NOMO-1 treated with dmso at 0.1 percent for 144 hours (cell line): ENCODE measurements around the gene CD83.

Experiments
- DNase-seq: peaks from one replicate; lab custom pipeline; 2025; ENCODE audit not compliant: unreplicated experiment; lab: John Stamatoyannopoulos, UW

CD83 gene

GRCh38 chr6:14091339-14091978 is 26.1 kb upstream of the CD83 start:
- no peak for DNase-seq

GRCh38 chr6:14092316-14092715 is 25.3 kb upstream of the CD83 start:
- no peak for DNase-seq

GRCh38 chr6:14092838-14093789 is 24.5 kb upstream of the CD83 start:
- no peak for DNase-seq

GRCh38 chr6:14094721-14095120 is 22.9 kb upstream of the CD83 start:
- no peak for DNase-seq

- no peak for DNase-seq
These were observed 22.1 kb upstream of the CD83 start for GRCh38 chr6:14095437-14095836.

GRCh38 chr6:14100138-14100537 is 17.4 kb upstream of the CD83 start:
- DNase-seq: no peak

- no peak for DNase-seq
These were observed 16.6 kb upstream of the CD83 start for GRCh38 chr6:14100966-14101365.

- DNase-seq: no peak
These were observed 15.2 kb upstream of the CD83 start for GRCh38 chr6:14102383-14102782.

GRCh38 chr6:14105547-14105946 is 12.0 kb upstream of the CD83 start:
- DNase-seq: no peak

GRCh38 chr6:14107000-14107399 is 10.6 kb upstream of the CD83 start:
- no peak for DNase-seq

- DNase-seq: no peak
These were observed 9.7 kb upstream of the CD83 start for GRCh38 chr6:14107711-14108494.

- DNase-seq: peak; percentile 76
These were observed 8.8 kb upstream of the CD83 start for GRCh38 chr6:14108571-14109410.

- no peak for DNase-seq
These were observed 8.2 kb upstream of the CD83 start for GRCh38 chr6:14109411-14109826.

GRCh38 chr6:14110001-14110818 is 7.4 kb upstream of the CD83 start:
- no peak for DNase-seq

- no peak for DNase-seq
These were observed 3.6 kb upstream of the CD83 start for GRCh38 chr6:14113976-14114375.

- no peak for DNase-seq
These were observed 493 bp downstream of the CD83 start for GRCh38 chr6:14118091-14118439.

GRCh38 chr6:14118446-14118845 is 874 bp downstream of the CD83 start:
- DNase-seq: no peak

- no peak for DNase-seq
These were observed 2.2 kb downstream of the CD83 start for GRCh38 chr6:14119784-14120183.

- DNase-seq: no peak
These were observed 3.0 kb downstream of the CD83 start for GRCh38 chr6:14120546-14120945.

- DNase-seq: peak; percentile 80
These were observed 4.4 kb downstream of the CD83 start for GRCh38 chr6:14121936-14122344.
